GM12878 (cell line): ENCODE data around the gene PRRT3. TPM values are rescaled to one million over a fixed set of nuclear protein-coding genes. Genes with fewer than 3 reads are reported as not detected.

Experiments
- E2F8 ChIP-seq: fragments of 450-650 bp; IDR thresholded peaks from 2 replicates; pipeline ENCODE4 v1.6.1; 2018; ENCODE audit warnings: mild to moderate bottlenecking, low read depth, moderate library complexity; ENCODE audit not compliant: partially characterized antibody
- EGR1 ChIP-seq, 2 experiments: IDR thresholded peaks; 1 replicate in 1 of 2; 2 replicates in 1 of 2; pipeline ENCODE4 v1.6.1; 2011 to 2012; ENCODE audit warnings: low read depth in 2 of 2, low read length in 2 of 2, borderline replicate concordance in 1 of 2, mild to moderate bottlenecking in 1 of 2, moderate library complexity in 1 of 2
- FOXM1 ChIP-seq: IDR thresholded peaks from 2 replicates; pipeline ENCODE4 v1.6.1; 2012; ENCODE audit warnings: low read depth, mild to moderate bottlenecking, inconsistent platforms, low read length, moderate library complexity
- GABPA ChIP-seq: IDR thresholded peaks from 2 replicates; pipeline ENCODE4 v1.6.1; 2014; ENCODE audit warnings: antibody characterized with exemption, low read depth, mild to moderate bottlenecking, inconsistent platforms
- IKZF2 ChIP-seq, 2 experiments: fragments of 450-650 bp; IDR thresholded peaks; 2 replicates each; pipeline ENCODE4 v1.6.1; 2017; ENCODE audit warnings: mild to moderate bottlenecking in 2 of 2, moderate library complexity in 2 of 2
- IRF3 ChIP-seq: fragments of 450-650 bp; IDR thresholded peaks from 2 replicates; pipeline ENCODE4 v1.6.1; 2014; ENCODE audit warnings: mild to moderate bottlenecking
- IRF4 ChIP-seq: IDR thresholded peaks from 2 replicates; pipeline ENCODE4 v1.6.1; 2011; ENCODE audit warnings: low read depth, low read length
- MXI1 ChIP-seq: fragments of 150-350 bp; IDR thresholded peaks from 2 replicates; pipeline ENCODE4 v1.6.1; 2011; ENCODE audit warnings: low read depth, mild to moderate bottlenecking, inconsistent platforms, low read length, improper control_type of control experiment
- MYC ChIP-seq: IDR thresholded peaks from 2 replicates; pipeline ENCODE4 v1.6.1; 2011; ENCODE audit warnings: mild to moderate bottlenecking, low read length, moderate library complexity, inconsistent platforms; ENCODE audit not compliant: insufficient read depth, insufficient replicate concordance, insufficient read length, severe bottlenecking
- PRDM15 ChIP-seq: fragments of 450-650 bp; formaldehyde crosslinking; IDR thresholded peaks from 2 replicates; pipeline ENCODE4 v1.4.0; 2020; ENCODE audit warnings: mild to moderate bottlenecking, moderate library complexity
- WRNIP1 ChIP-seq: IDR thresholded peaks from 2 replicates; pipeline ENCODE4 v1.6.1; 2011; ENCODE audit warnings: low read depth, low read length, improper control_type of control experiment, borderline replicate concordance
- YBX1 ChIP-seq: fragments of 450-650 bp; IDR thresholded peaks from 2 replicates; pipeline ENCODE4 v1.6.1; 2016; ENCODE audit warnings: antibody characterized with exemption
- ZSCAN29 ChIP-seq: fragments of 450-650 bp; IDR thresholded peaks from 2 replicates; pipeline ENCODE4 v1.6.1; 2017; ENCODE audit warnings: mild to moderate bottlenecking, moderate library complexity
- polyA plus RNA-seq, 11 experiments: library from polyadenylated mRNA; depleted of rRNA in 4 of 11; unstranded in 6 of 11; stranded (reverse) in 5 of 11; fragments of >200 nt; fragmentation: Nextera tagmentation in 4 of 11; fragmentation: Illumina TruSeq in 1 of 11; extraction: Ambion mirVana in 4 of 11; extraction: Trizol in 1 of 11; gene quantifications; 1 replicate in 1 of 11; 2 replicates in 10 of 11; pipeline versions ENCODE4 v1.2.1 to v1.2.3, GENCODE V29; 2011 to 2016; ENCODE audit warnings: inconsistent platforms in 2 of 11, missing spikeins in 2 of 11, low read depth in 1 of 11
- total RNA-seq, 4 experiments: library from RNA; depleted of rRNA in 3 of 4; stranded (reverse); fragments of >200 nt in 3 of 4; fragmentation: Illumina TruSeq in 1 of 4; extraction: Trizol in 1 of 4; gene quantifications; 2 replicates each; pipeline versions ENCODE4 v1.2.1 to v1.2.3, GENCODE V29; 2013 to 2021
- TF ChIP-seq, protein P1 (sequence below): fragments of 450-650 bp; IDR thresholded peaks from 2 replicates; pipeline ENCODE4 v1.6.1; 2017; ENCODE audit warnings: borderline replicate concordance
- TF ChIP-seq, protein P2 (sequence below): fragments of 450-650 bp; IDR thresholded peaks from 2 replicates; pipeline ENCODE4 v1.6.1; 2017; ENCODE audit warnings: mild to moderate bottlenecking, low read depth, inconsistent platforms; ENCODE audit not compliant: poor library complexity, severe bottlenecking

PRRT3 gene
- total and polyA plus RNA-seq, 10 of the 15 experiments (the other 5 are each of a cell fraction or from before 2014, with no cell fraction given), result 0.53 to 18.0 (median 7.1) TPM

- TF ChIP-seq E2F8 (no peak), WRNIP1 (no peak), GABPA (no peak), FOXM1 (no peak; the same call in 1 of the 2 replicates), MYC (no peak), IKZF2 (IDR thresholded peaks at IDR 0.05) (peak in 1 of 2 experiments; percentile 46; a peak in 1 of 4 replicates), MXI1 (peak; percentile 56), EGR1 (IDR thresholded peaks at IDR 0.05; ENCODE audit: borderline replicate concordance in 1 of 2, low read depth in 2 of 2, low read length in 2 of 2) (peak in 1 of 2 experiments; percentile 78; a peak in 1 of 3 replicates), ZSCAN29 (no peak), YBX1 (no peak), IRF3 (no peak), PRDM15 (no peak), IRF4 (0 out of 2 replicates have a peak, but pooled peaks have one; percentile 17)
- TF ChIP-seq, protein P1, sequence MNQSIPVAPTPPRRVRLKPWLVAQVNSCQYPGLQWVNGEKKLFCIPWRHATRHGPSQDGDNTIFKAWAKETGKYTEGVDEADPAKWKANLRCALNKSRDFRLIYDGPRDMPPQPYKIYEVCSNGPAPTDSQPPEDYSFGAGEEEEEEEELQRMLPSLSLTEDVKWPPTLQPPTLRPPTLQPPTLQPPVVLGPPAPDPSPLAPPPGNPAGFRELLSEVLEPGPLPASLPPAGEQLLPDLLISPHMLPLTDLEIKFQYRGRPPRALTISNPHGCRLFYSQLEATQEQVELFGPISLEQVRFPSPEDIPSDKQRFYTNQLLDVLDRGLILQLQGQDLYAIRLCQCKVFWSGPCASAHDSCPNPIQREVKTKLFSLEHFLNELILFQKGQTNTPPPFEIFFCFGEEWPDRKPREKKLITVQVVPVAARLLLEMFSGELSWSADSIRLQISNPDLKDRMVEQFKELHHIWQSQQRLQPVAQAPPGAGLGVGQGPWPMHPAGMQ, result no peak
- TF ChIP-seq, protein P2, sequence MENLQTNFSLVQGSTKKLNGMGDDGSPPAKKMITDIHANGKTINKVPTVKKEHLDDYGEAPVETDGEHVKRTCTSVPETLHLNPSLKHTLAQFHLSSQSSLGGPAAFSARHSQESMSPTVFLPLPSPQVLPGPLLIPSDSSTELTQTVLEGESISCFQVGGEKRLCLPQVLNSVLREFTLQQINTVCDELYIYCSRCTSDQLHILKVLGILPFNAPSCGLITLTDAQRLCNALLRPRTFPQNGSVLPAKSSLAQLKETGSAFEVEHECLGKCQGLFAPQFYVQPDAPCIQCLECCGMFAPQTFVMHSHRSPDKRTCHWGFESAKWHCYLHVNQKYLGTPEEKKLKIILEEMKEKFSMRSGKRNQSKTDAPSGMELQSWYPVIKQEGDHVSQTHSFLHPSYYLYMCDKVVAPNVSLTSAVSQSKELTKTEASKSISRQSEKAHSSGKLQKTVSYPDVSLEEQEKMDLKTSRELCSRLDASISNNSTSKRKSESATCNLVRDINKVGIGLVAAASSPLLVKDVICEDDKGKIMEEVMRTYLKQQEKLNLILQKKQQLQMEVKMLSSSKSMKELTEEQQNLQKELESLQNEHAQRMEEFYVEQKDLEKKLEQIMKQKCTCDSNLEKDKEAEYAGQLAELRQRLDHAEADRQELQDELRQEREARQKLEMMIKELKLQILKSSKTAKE, result no peak
These were observed 19.2 kb downstream of the PRRT3 start (continued) for GRCh38 chr3:9932843-9933560.
